ENCODE data around the gene XRCC3.

The XRCC3 gene

DNA sequence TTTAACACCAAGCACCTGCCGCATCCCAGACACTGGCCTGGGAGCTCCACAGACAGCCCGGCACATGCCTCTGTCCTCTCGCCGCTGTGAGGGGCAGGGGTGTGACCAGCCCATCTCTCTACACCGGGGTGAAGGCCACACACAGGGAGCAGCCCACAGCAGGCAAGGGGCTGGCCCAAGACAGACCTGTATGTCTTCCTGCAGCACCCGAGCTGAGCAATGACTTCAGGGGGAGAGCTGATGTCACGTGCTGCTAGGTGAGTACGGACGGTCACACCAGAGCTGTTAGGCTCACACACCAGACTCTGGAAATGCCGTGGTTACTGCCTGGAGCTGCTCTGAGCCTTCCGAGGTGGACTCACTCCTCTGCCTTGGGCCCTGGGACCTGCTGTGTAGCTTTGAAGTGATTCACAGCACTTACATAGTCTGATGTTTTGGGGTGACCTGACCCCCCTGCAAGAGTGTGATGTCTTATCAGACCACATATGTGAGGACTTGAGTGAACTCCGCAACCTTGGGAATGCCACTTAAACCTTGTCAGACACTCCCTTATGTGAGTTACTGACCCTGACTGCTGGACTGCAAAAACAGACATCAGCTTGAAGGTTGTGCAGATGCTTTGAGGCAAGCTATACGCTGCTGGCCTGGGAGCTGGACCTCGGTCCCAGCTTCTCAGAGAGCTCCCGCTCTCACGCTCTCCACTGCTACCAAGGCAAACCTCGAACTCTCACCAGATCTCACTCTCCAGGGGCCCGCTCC lies 1.8 kb downstream of the XRCC3 start:
- no peaks in the 10 kb centered on the region for H3K9me2 ChIP-seq (ENCODE audit: low read depth, low read length)
- no peaks in the 10 kb centered on the region for H3K9me3 ChIP-seq (ENCODE audit: low read length)
- H2AFZ ChIP-seq (ENCODE audit: low read length), result no peak overlapping the region
- H3K36me3 ChIP-seq (ENCODE audit: insufficient read depth, low read length), result peaks cover 54% of the 10 kb centered on the region
- peak overlapping the region; percentile 60 for H3K27ac ChIP-seq (ENCODE audit: low read depth, low read length, poor library complexity, severe bottlenecking)
- H3K9ac ChIP-seq (ENCODE audit: low read length), result peak overlapping the region; percentile 93
- peak overlapping the region; percentile 76 for H3K4me2 ChIP-seq (ENCODE audit: low read length)
- H3F3A ChIP-seq (ENCODE audit: insufficient read depth, low read length), result no peaks in the 10 kb centered on the region
- peak overlapping the region; percentile 89 for H3K4me3 ChIP-seq (ENCODE audit: low read depth, low read length, poor library complexity, severe bottlenecking)
- peaks cover 62% of the 10 kb centered on the region for H3K4me1 ChIP-seq (ENCODE audit: insufficient read depth, low read length, severe bottlenecking)
- H3K79me2 ChIP-seq (ENCODE audit: insufficient read depth, low read length), result peaks cover 29% of the 10 kb centered on the region
- TF ChIP-seq, protein P1, sequence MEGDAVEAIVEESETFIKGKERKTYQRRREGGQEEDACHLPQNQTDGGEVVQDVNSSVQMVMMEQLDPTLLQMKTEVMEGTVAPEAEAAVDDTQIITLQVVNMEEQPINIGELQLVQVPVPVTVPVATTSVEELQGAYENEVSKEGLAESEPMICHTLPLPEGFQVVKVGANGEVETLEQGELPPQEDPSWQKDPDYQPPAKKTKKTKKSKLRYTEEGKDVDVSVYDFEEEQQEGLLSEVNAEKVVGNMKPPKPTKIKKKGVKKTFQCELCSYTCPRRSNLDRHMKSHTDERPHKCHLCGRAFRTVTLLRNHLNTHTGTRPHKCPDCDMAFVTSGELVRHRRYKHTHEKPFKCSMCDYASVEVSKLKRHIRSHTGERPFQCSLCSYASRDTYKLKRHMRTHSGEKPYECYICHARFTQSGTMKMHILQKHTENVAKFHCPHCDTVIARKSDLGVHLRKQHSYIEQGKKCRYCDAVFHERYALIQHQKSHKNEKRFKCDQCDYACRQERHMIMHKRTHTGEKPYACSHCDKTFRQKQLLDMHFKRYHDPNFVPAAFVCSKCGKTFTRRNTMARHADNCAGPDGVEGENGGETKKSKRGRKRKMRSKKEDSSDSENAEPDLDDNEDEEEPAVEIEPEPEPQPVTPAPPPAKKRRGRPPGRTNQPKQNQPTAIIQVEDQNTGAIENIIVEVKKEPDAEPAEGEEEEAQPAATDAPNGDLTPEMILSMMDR (IDR thresholded peaks at IDR 0.05; ENCODE audit: low read length), result no peak
- no peak for TF ChIP-seq EZH2 (IDR thresholded peaks at IDR 0.05; ENCODE audit: borderline replicate concordance, low read length)
- H3K27me3 ChIP-seq (ENCODE audit: insufficient read depth, low read length), result no peaks in the 10 kb centered on the region
- H4K20me1 ChIP-seq (ENCODE audit: insufficient read depth, low read length), result no peaks in the 10 kb centered on the region

DNA sequence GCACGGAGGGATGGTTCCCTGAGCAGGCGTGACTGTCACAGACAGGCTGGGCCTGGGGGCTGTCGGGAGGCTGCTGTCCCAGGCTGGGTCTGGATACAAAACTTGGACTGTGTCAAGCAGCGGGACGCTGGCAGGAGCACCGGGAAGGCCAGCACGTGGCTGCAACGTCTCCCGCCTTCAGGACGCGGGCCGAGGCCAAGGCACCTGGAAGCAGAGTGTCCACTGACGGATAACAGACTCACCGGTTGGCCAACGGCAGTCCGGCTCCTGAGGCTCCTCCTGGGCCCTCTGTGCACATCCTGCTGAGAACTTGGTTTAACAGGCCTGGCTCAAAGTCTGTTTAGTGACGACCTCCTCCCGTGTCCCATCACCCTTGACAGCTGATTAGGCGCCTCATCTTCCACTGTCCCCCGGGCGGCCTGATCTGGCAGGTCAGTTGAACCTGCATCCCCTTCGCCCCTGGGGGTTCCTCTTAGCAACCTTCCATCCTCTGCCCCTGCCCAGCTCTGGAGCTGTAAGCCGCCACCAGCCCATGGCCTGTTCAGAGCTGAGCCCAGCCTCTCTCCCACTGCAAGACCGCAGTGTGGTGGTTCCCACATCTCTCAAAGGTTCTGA lies 2.5 kb downstream of the XRCC3 start:
- no peaks in the 10 kb centered on the region for H3K27me3 ChIP-seq (ENCODE audit: insufficient read depth, low read length)
- H3K9ac ChIP-seq (ENCODE audit: low read length), result peak overlapping the region; percentile 93; the same call in 1 of the 2 replicates
- H3K4me2 ChIP-seq (ENCODE audit: low read length), result peak overlapping the region; percentile 76
- H3K27ac ChIP-seq (ENCODE audit: low read depth, low read length, poor library complexity, severe bottlenecking), result peak overlapping the region; percentile 60
- H3K79me2 ChIP-seq (ENCODE audit: insufficient read depth, low read length), result peaks cover 28% of the 10 kb centered on the region
- TF ChIP-seq, protein P1 (IDR thresholded peaks at IDR 0.05; ENCODE audit: low read length), result no peak
- no peak for TF ChIP-seq EZH2 (IDR thresholded peaks at IDR 0.05; ENCODE audit: borderline replicate concordance, low read length)
- no peak overlapping the region for H2AFZ ChIP-seq (ENCODE audit: low read length)
- H3K9me3 ChIP-seq (ENCODE audit: low read length), result no peaks in the 10 kb centered on the region
- peaks cover 57% of the 10 kb centered on the region for H3K36me3 ChIP-seq (ENCODE audit: insufficient read depth, low read length)
- H4K20me1 ChIP-seq (ENCODE audit: insufficient read depth, low read length), result no peaks in the 10 kb centered on the region
- peak overlapping the region; percentile 89 for H3K4me3 ChIP-seq (ENCODE audit: low read depth, low read length, poor library complexity, severe bottlenecking)
- H3F3A ChIP-seq (ENCODE audit: insufficient read depth, low read length), result no peaks in the 10 kb centered on the region
- H3K9me2 ChIP-seq (ENCODE audit: low read depth, low read length), result no peaks in the 10 kb centered on the region
- H3K4me1 ChIP-seq (ENCODE audit: insufficient read depth, low read length, severe bottlenecking), result peaks cover 55% of the 10 kb centered on the region

- H3K9ac ChIP-seq (ENCODE audit: low read length), result peak overlapping the region; percentile 24; the same call in 1 of the 2 replicates
- peaks cover 18% of the 10 kb centered on the region for H3K79me2 ChIP-seq (ENCODE audit: insufficient read depth, low read length)
- peak overlapping the region; percentile 37 for H3K27ac ChIP-seq (ENCODE audit: low read depth, low read length, poor library complexity, severe bottlenecking)
- H2AFZ ChIP-seq (ENCODE audit: low read length), result no peak overlapping the region
- H3K9me3 ChIP-seq (ENCODE audit: low read length), result no peaks in the 10 kb centered on the region
- H4K20me1 ChIP-seq (ENCODE audit: insufficient read depth, low read length), result no peaks in the 10 kb centered on the region
- peaks cover 67% of the 10 kb centered on the region for H3K36me3 ChIP-seq (ENCODE audit: insufficient read depth, low read length)
- H3K9me2 ChIP-seq (ENCODE audit: low read depth, low read length), result no peaks in the 10 kb centered on the region
- peak overlapping the region; percentile 76 for H3K4me2 ChIP-seq (ENCODE audit: low read length)
- peak overlapping the region; percentile 89 for H3K4me3 ChIP-seq (ENCODE audit: low read depth, low read length, poor library complexity, severe bottlenecking)
- H3K4me1 ChIP-seq (ENCODE audit: insufficient read depth, low read length, severe bottlenecking), result peaks cover 46% of the 10 kb centered on the region
- no peaks in the 10 kb centered on the region for H3K27me3 ChIP-seq (ENCODE audit: insufficient read depth, low read length)
- TF ChIP-seq, protein P1 (IDR thresholded peaks at IDR 0.05; ENCODE audit: low read length), result no peak
- no peak for TF ChIP-seq EZH2 (IDR thresholded peaks at IDR 0.05; ENCODE audit: borderline replicate concordance, low read length)
- H3F3A ChIP-seq (ENCODE audit: insufficient read depth, low read length), result no peaks in the 10 kb centered on the region
Observed at GRCh38 chr14:103711516-103712431, 3.5 kb downstream of the XRCC3 start.
